ENCODE results near the gene GPR18.

- TF ChIP-seq, protein P1, sequence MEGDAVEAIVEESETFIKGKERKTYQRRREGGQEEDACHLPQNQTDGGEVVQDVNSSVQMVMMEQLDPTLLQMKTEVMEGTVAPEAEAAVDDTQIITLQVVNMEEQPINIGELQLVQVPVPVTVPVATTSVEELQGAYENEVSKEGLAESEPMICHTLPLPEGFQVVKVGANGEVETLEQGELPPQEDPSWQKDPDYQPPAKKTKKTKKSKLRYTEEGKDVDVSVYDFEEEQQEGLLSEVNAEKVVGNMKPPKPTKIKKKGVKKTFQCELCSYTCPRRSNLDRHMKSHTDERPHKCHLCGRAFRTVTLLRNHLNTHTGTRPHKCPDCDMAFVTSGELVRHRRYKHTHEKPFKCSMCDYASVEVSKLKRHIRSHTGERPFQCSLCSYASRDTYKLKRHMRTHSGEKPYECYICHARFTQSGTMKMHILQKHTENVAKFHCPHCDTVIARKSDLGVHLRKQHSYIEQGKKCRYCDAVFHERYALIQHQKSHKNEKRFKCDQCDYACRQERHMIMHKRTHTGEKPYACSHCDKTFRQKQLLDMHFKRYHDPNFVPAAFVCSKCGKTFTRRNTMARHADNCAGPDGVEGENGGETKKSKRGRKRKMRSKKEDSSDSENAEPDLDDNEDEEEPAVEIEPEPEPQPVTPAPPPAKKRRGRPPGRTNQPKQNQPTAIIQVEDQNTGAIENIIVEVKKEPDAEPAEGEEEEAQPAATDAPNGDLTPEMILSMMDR (IDR thresholded peaks at IDR 0.05): no peak
- no peak for TF ChIP-seq POLR2A (IDR thresholded peaks at IDR 0.05)
Measured at GRCh38 chr13:99205621-99206220, 52.5 kb downstream of the GPR18 start.

Measured in adrenal gland (tissue), 5 donors.